Activated CD4-positive, alpha-beta memory T cell treated with anti-CD3 and anti-CD28 coated beads for 36 hours (primary cell): Measurements from ENCODE around the gene GLOD5. TPM values are rescaled to one million over a fixed set of nuclear protein-coding genes. Genes with fewer than 3 reads are reported as not detected.
"Not testable (repeated sequence)": the region's sequence is repeated elsewhere in the genome, so short reads cannot be mapped to it uniquely, and the experiment has no call there.

Source experiments
- CTCF ChIA-PET: fragments of 350-600 bp; sonication (Branson Sonifier 250); formaldehyde crosslinking; loops from one replicate; lab custom pipeline; 2021; ENCODE audit warnings: antibody characterized with exemption, inconsistent platforms; lab: Charles Lee
- POLR2A ChIA-PET: fragments of 350-600 bp; sonication (Branson Sonifier 250); formaldehyde crosslinking; loops from one replicate; lab custom pipeline; 2021; ENCODE audit warnings: antibody characterized with exemption; lab: Charles Lee
- DNase-seq: peaks from one replicate; pipeline ENCODE4 v3.0.0-alpha.2; 2020
- H3K27ac Mint-ChIP-seq: one replicate; pipeline ENCODE4 v1.8.0; 2021; ENCODE audit warnings: mixed read lengths
- H3K27me3 Mint-ChIP-seq: one replicate; pipeline ENCODE4 v1.8.0; 2021; ENCODE audit warnings: mixed read lengths
- H3K36me3 Mint-ChIP-seq: one replicate; pipeline ENCODE4 v1.8.0; 2021; ENCODE audit warnings: mixed read lengths
- H3K4me1 Mint-ChIP-seq: one replicate; pipeline ENCODE4 v1.8.0; 2021; ENCODE audit warnings: low read depth, mixed read lengths
- H3K4me3 Mint-ChIP-seq: one replicate; pipeline ENCODE4 v1.8.0; 2021; ENCODE audit warnings: mild to moderate bottlenecking, mixed read lengths
- H3K9me3 Mint-ChIP-seq: one replicate; pipeline ENCODE4 v1.8.0; 2021; ENCODE audit warnings: mixed read lengths
- intact Hi-C: fragments of 100-400 bp; cut with micrococcal nuclease; formaldehyde crosslinking; loops from one replicate; pipeline ENCODE4 v1.15.1; 2023
- total RNA-seq, 2 experiments: library from RNA; stranded (reverse); gene quantifications; one replicate each; pipeline ENCODE4 v1.2.3, GENCODE V29; 2021

Gene GLOD5
- total RNA-seq, 2 experiments from 2014 or later: not detected

DNA sequence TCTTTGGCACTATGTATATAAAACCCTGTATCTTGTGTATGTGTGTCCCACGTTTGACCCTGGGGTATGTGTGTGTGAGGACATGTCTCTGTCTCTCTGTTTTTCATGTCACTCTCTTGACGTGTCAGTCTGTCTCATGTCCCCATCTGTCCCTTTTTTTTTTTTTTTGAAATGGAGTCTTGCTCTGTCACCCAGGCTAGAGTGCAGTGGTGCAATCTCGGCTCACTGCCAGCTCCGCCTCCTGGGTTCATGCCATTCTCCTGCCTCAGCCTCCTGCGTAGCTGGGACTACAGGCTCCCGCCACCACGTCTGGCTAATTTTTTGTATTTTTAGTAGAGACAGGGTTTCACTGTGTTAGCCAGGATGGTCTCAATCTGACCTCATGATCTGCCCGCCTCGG is 57.8 kb downstream of the GLOD5 start:
- H3K4me3 Mint-ChIP-seq, intact Hi-C loops, H3K9me3 Mint-ChIP-seq, H3K4me1 Mint-ChIP-seq, DNase-seq, H3K27me3 Mint-ChIP-seq, H3K27ac Mint-ChIP-seq, CTCF ChIA-PET, POLR2A ChIA-PET: not testable (repeated sequence)
- H3K36me3 Mint-ChIP-seq: peaks cover 25% of the 10 kb centered on the region

- H3K27ac Mint-ChIP-seq: no peak overlapping the region
- no peaks in the 10 kb centered on the region for H3K9me3 Mint-ChIP-seq
- H3K4me1 Mint-ChIP-seq: peaks cover 8% of the 10 kb centered on the region
- H3K36me3 Mint-ChIP-seq: peaks cover 34% of the 10 kb centered on the region
- no peak for DNase-seq
- H3K27me3 Mint-ChIP-seq: peaks cover 9% of the 10 kb centered on the region
- H3K4me3 Mint-ChIP-seq: no peak overlapping the region
- CTCF ChIA-PET: no interaction called here
- intact Hi-C loops: no loop called here
- POLR2A ChIA-PET: no interaction called here
Observed at GRCh38 chrX:48823053-48823452, 61.5 kb downstream of the GLOD5 start.

Other genes with a start within 250 kb of the GLOD5 start
- 100 to 1,000 TPM; 149 to 150 TPM for gene EBP, start 239.9 kb upstream of the GLOD5 start, total RNA-seq
- 10 to 100 TPM; 13.5 to 16.2 TPM for gene TBC1D25, start 222.0 kb upstream of the GLOD5 start, total RNA-seq
- 100 to 1,000 TPM; 191 to 197 TPM for gene RBM3, start 187.3 kb upstream of the GLOD5 start, total RNA-seq
- gene WDR13, start 164.3 kb upstream of the GLOD5 start, total RNA-seq: 10 to 100 TPM; 45.8 to 54.8 TPM
- 10 to 100 TPM; 95.2 to 99.6 TPM for gene WAS, start 77.9 kb upstream of the GLOD5 start, total RNA-seq
- gene SUV39H1, start 65.0 kb upstream of the GLOD5 start, total RNA-seq: 10 to 100 TPM; 32.3 to 35.6 TPM
- gene GATA1, start 24.8 kb downstream of the GLOD5 start, total RNA-seq: not detected
- gene HDAC6, start 40.3 kb downstream of the GLOD5 start, total RNA-seq: 10 to 100 TPM; 71.8 to 81.9 TPM
- not detected for gene ERAS, start 64.8 kb downstream of the GLOD5 start, total RNA-seq
- gene PCSK1N, start 73.9 kb downstream of the GLOD5 start, total RNA-seq: 1 to 10 TPM; 2.7 to 2.8 TPM
- gene TIMM17B, start 136.0 kb downstream of the GLOD5 start, total RNA-seq: 10 to 100 TPM; 83.8 to 86.6 TPM
- 10 to 100 TPM; 85.0 to 85.5 TPM for gene PQBP1, start 136.2 kb downstream of the GLOD5 start, total RNA-seq
- gene SLC35A2, start 149.9 kb downstream of the GLOD5 start, total RNA-seq: 10 to 100 TPM; 16.9 to 19.2 TPM
- gene PIM2, start 157.3 kb downstream of the GLOD5 start, total RNA-seq: 100 to 1,000 TPM; 386 to 401 TPM
- 10 to 100 TPM; 83.4 to 85.4 TPM for gene OTUD5, start 195.9 kb downstream of the GLOD5 start, total RNA-seq
- 1 to 10 TPM; 2.4 to 2.5 TPM for gene KCND1, start 210.1 kb downstream of the GLOD5 start, total RNA-seq
- gene GRIPAP1, start 240.5 kb downstream of the GLOD5 start, total RNA-seq: 10 to 100 TPM; 76.1 to 78.4 TPM